ENCODE data around the gene HSBP1L1.

- no peak for TF ChIP-seq CTCF (IDR thresholded peaks at IDR 0.05)
- no peak for TF ChIP-seq SREBF2 (IDR thresholded peaks at IDR 0.05)
- TF ChIP-seq POLR2A (IDR thresholded peaks at IDR 0.05; ENCODE audit: low read length) = no peak
These were observed 18.8 kb downstream of the HSBP1L1 start for GRCh38 chr18:79983253-79983652.

All from A549 (cell line).